HG02798 (cell line): ENCODE results near the gene QARS1.

Source experiments
- ATAC-seq: cut with Tn5 transposase; IDR thresholded peaks from one replicate; pipeline ENCODE4 v1.9.1; 2021; ENCODE audit warnings: mild to moderate bottlenecking; ENCODE audit not compliant: unreplicated experiment, poor library complexity

QARS1 gene

GRCh38 chr3:49058011-49058410, 46.5 kb downstream of the QARS1 start:
- no peak for ATAC-seq

- no peak for ATAC-seq
Measured at GRCh38 chr3:49057268-49057667, 47.3 kb downstream of the QARS1 start.

GRCh38 chr3:49054344-49054862, 50.2 kb downstream of the QARS1 start:
- ATAC-seq: no peak

- no peak for ATAC-seq
Measured at GRCh38 chr3:49053543-49053942, 51.0 kb downstream of the QARS1 start.
